HAP-1 (cell line): ENCODE measurements around the gene PANK3.

Source experiments
- DNase-seq, 2 experiments: peaks; one replicate each; pipeline ENCODE4 v3.0.0-alpha.2; 2016 to 2020; ENCODE audit warnings: low spot score in 2 of 2
- H3K27me3 ChIP-seq: fragments of 250-450 bp; sonication (Bioruptor Pico); 2 replicates; pipeline ENCODE4 v1.5.1; 2020; ENCODE audit warnings: low read depth, mild to moderate bottlenecking, moderate library complexity
- H3K36me3 ChIP-seq: fragments of 250-450 bp; sonication (Bioruptor Pico); replicated peaks from 2 replicates; pipeline ENCODE4 v1.5.1; 2020; ENCODE audit warnings: mild to moderate bottlenecking
- H3K4me1 ChIP-seq: fragments of 250-450 bp; sonication (Bioruptor Pico); 2 replicates; pipeline ENCODE4 v1.5.1; 2020; ENCODE audit warnings: mild to moderate bottlenecking
- H3K4me3 ChIP-seq: fragments of 250-450 bp; sonication (Bioruptor Pico); 2 replicates; pipeline ENCODE4 v1.5.1; 2020; ENCODE audit warnings: mild to moderate bottlenecking, moderate library complexity
- H3K9me3 ChIP-seq: fragments of 250-450 bp; sonication (Bioruptor Pico); 2 replicates; pipeline ENCODE4 v1.5.1; 2020; ENCODE audit warnings: mild to moderate bottlenecking, moderate library complexity
- in situ Hi-C: fragments of 300-500 bp; cut with MboI; formaldehyde crosslinking; loops from 3 replicates; pipeline ENCODE4 v1.14.3; 2020; ENCODE audit warnings: low sequenced_read_pairs, inconsistent platforms, mixed read lengths

PANK3 gene

GRCh38 chr5:168528521-168529373 lies 50.4 kb downstream of the PANK3 start, which contains the start of gene FBLL1:
Gene FBLL1, plus strand, starts transcription at chr5:168529305. Its CDS starts 200 bp downstream, at chr5:168529505.
- in situ Hi-C loops = no loop called here
- H3K27me3 ChIP-seq = no peaks in the 10 kb centered on the region
- no peaks in the 10 kb centered on the region; the same call in 1 of the 2 replicates for H3K36me3 ChIP-seq
- no peak within 1 kb of the TSS for H3K4me3 ChIP-seq
- no peaks in the 10 kb centered on the region for H3K9me3 ChIP-seq
- H3K4me1 ChIP-seq = no peaks in the 10 kb centered on the region
- peak in 1 of 2 experiments; percentile 56 for DNase-seq

GRCh38 chr5:168527756-168528295 lies 51.3 kb downstream of the PANK3 start:
- Histone ChIP-seq H3K9me3 (no peaks in the 10 kb centered on the region), H3K4me3 (no peak overlapping the region), H3K4me1 (no peaks in the 10 kb centered on the region), H3K27me3 (no peaks in the 10 kb centered on the region), H3K36me3 (peaks cover 4% of the 10 kb centered on the region; the same call in 1 of the 2 replicates)
- DNase-seq = no peak
- in situ Hi-C loops = no loop called here

GRCh38 chr5:168525856-168526255 lies 53.3 kb downstream of the PANK3 start:
- Histone ChIP-seq H3K36me3 (peaks cover 4% of the 10 kb centered on the region; the same call in 1 of the 2 replicates), H3K4me3 (no peak overlapping the region)
- in situ Hi-C loops = no loop called here

GRCh38 chr5:168513861-168514428 lies 65.2 kb downstream of the PANK3 start:
- DNase-seq = no peak
- Histone ChIP-seq H3K36me3 (peaks cover 86% of the 10 kb centered on the region), H3K4me1 (no peaks in the 10 kb centered on the region), H3K9me3 (peaks cover 5% of the 10 kb centered on the region; the same call in 1 of the 2 replicates), H3K27me3 (no peaks in the 10 kb centered on the region), H3K4me3 (no peak overlapping the region)
- in situ Hi-C loops = no loop called here

More at GRCh38 chr5:168525856-168526255, 53.3 kb downstream of the PANK3 start:
- no peak for DNase-seq
- no peaks in the 10 kb centered on the region for H3K9me3 ChIP-seq
- no peaks in the 10 kb centered on the region for H3K27me3 ChIP-seq
- H3K4me1 ChIP-seq = no peaks in the 10 kb centered on the region

- Histone ChIP-seq H3K27me3 (no peaks in the 10 kb centered on the region), H3K4me3 (no peak overlapping the region), H3K36me3 (peaks cover 43% of the 10 kb centered on the region), H3K9me3 (no peaks in the 10 kb centered on the region), H3K4me1 (no peaks in the 10 kb centered on the region)
- DNase-seq = no peak
- in situ Hi-C loops = no loop called here
Observed at GRCh38 chr5:168502563-168503237, 76.5 kb downstream of the PANK3 start.
